ENCODE results near the gene INCA1.

GRCh38 chr17:4941319-4941610 lies 56.1 kb downstream of the INCA1 start:
- TF ChIP-seq CTCF (conservative IDR thresholded peaks at IDR 0.05; ENCODE audit: low read length) (no peak), EZH2phosphoT487 (IDR thresholded peaks at IDR 0.05; ENCODE audit: borderline replicate concordance, low read depth, low read length) (no peak)

Data from OCI-LY7 (cell line).